Stomach (tissue), 9 donors: ENCODE measurements around the gene KCNAB1. TPM values are rescaled to one million over a fixed set of nuclear protein-coding genes. Genes with fewer than 3 reads are reported as not detected.

Experiments used
- DNase-seq, 2 donors: peaks; one replicate each; pipeline versions ENCODE4 v3.0.0 to v3.0.0-alpha.2; 2013 to 2019
- H3K27ac ChIP-seq, 5 donors: fragments of 200-600 bp in 4 of 5; sonication (generic) in 4 of 5; one replicate each; pipeline ENCODE4 v1.5.1; 2013 to 2019; ENCODE audit warnings: mild to moderate bottlenecking in 1 of 5, moderate library complexity in 1 of 5
- H3K27me3 ChIP-seq, 3 donors: fragments of 200-600 bp; sonication (generic); one replicate each; pipeline ENCODE4 v1.5.1; 2017 to 2019; ENCODE audit warnings: mixed run types in 1 of 3
- H3K36me3 ChIP-seq, 4 donors: fragments of 200-600 bp; sonication (generic); 1 replicate in 3 of 4; 2 replicates in 1 of 4; pipeline ENCODE4 v1.5.1; 2016 to 2019
- H3K4me1 ChIP-seq, 4 donors: fragments of 200-600 bp; sonication (generic); one replicate each; pipeline ENCODE4 v1.5.1; 2016 to 2019
- H3K4me3 ChIP-seq, 4 donors: fragments of 200-600 bp; sonication (generic) in 3 of 4; one replicate each; pipeline ENCODE4 v1.5.1; 2016 to 2019; ENCODE audit warnings: mild to moderate bottlenecking in 1 of 4
- H3K9me3 ChIP-seq, 4 donors: fragments of 200-600 bp; sonication (generic); one replicate each; pipeline ENCODE4 v1.5.1; 2016 to 2019
- EP300 ChIP-seq: sonication (generic); formaldehyde crosslinking; IDR thresholded peaks from one replicate; pipeline ENCODE4 v1.6.1; 2017; ENCODE audit warnings: antibody characterized with exemption
- POLR2A ChIP-seq, 4 donors: fragments of 450-650 bp; IDR thresholded peaks; one replicate each; pipeline ENCODE4 v1.6.1; 2016; ENCODE audit warnings: antibody characterized with exemption in 4 of 4, control low read depth in 2 of 4, mild to moderate bottlenecking in 1 of 4, moderate library complexity in 1 of 4
- POLR2AphosphoS5 ChIP-seq, 3 donors: sonication (generic); formaldehyde crosslinking; IDR thresholded peaks; one replicate each; pipeline ENCODE4 v1.6.1; 2016; ENCODE audit warnings: antibody characterized with exemption in 3 of 3
- WGBS, 5 donors: extraction: QIAGEN DNeasy Blood & Tissue Kit in 3 of 5; methylation state at CpG; one replicate each; pipeline versions ENCODE4 v1.1.5 to v1.1.7; 2013 to 2018; 5-methylcytosine and 5-hydroxymethylcytosine counted together
- intact Hi-C: fragments of 100-400 bp; cut with DNase I; formaldehyde crosslinking; loops from one replicate; pipeline ENCODE4 v1.15.1; 2023; ENCODE audit warnings: low total_unique reads
- polyA plus RNA-seq, 3 donors: library from polyadenylated mRNA; stranded (reverse); fragments of 200-250 nt; gene quantifications; one replicate each; pipeline ENCODE4 v1.2.3, GENCODE V29; 2013
- total RNA-seq, 5 donors: library from RNA; depleted of rRNA; stranded (reverse); fragments of >200 nt; gene quantifications; one replicate each; pipeline versions ENCODE4 v1.1.0 to v1.2.3, GENCODE V29; 2014 to 2016
- TF ChIP-seq, protein P1 (sequence below), 7 experiments: fragments of 450-650 bp in 4 of 7; fragments of 200-600 bp in 3 of 7; sonication (generic) in 3 of 7; IDR thresholded peaks; one replicate each; pipeline ENCODE4 v1.5.1; 2016 to 2019; ENCODE audit warnings: antibody characterized with exemption in 7 of 7, control low read depth in 2 of 7, mild to moderate bottlenecking in 1 of 7
- donor health status: healthy with polysubstance abuse.
- donor health status: Bipolar disorder and iron deficiency.
- donor health status: healthy.

KCNAB1 gene
- total and polyA plus RNA-seq, 8 donors = 0.12 to 3.8 (median 0.29) TPM; not detected in 2

DNA sequence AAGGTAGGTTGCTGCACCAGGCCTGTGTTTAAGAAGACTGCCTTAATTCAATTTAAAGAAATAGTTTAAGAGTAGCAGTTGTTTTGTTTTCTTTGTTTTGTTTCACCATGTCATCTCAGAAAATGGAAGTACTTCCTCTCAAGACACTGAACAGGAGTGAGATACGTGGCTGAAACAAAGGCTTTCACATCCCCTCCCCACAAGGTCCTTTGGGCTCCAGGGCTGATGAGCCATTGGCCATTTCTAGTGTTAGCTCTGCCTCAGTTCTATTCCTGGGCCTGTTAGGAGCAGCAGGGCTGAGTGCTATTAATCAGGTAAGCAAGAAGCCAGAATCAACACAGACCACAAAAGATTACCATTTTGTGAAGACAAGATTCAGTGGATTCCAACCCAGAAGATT lies 132.8 kb downstream of the KCNAB1 start:
- H3K27ac ChIP-seq = no peak overlapping the region
- no peaks in the 10 kb centered on the region for H3K4me1 ChIP-seq
- no peak for DNase-seq
- intact Hi-C loops = no loop called here
- no peaks in the 10 kb centered on the region for H3K36me3 ChIP-seq
- 71 to 81% (median 78%) methylated on average over 1 of the region's 1 CpG for WGBS, 5 donors
- H3K9me3 ChIP-seq = no peaks in the 10 kb centered on the region
- H3K27me3 ChIP-seq = no peaks in the 10 kb centered on the region
- no peak overlapping the region for H3K4me3 ChIP-seq
- TF ChIP-seq, protein P1, sequence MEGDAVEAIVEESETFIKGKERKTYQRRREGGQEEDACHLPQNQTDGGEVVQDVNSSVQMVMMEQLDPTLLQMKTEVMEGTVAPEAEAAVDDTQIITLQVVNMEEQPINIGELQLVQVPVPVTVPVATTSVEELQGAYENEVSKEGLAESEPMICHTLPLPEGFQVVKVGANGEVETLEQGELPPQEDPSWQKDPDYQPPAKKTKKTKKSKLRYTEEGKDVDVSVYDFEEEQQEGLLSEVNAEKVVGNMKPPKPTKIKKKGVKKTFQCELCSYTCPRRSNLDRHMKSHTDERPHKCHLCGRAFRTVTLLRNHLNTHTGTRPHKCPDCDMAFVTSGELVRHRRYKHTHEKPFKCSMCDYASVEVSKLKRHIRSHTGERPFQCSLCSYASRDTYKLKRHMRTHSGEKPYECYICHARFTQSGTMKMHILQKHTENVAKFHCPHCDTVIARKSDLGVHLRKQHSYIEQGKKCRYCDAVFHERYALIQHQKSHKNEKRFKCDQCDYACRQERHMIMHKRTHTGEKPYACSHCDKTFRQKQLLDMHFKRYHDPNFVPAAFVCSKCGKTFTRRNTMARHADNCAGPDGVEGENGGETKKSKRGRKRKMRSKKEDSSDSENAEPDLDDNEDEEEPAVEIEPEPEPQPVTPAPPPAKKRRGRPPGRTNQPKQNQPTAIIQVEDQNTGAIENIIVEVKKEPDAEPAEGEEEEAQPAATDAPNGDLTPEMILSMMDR (IDR thresholded peaks at IDR 0.05) = no peak
- TF ChIP-seq EP300 = no peak
- TF ChIP-seq POLR2A (IDR thresholded peaks at IDR 0.05) = no peak
- TF ChIP-seq POLR2AphosphoS5 (IDR thresholded peaks at IDR 0.05) = no peak

DNA sequence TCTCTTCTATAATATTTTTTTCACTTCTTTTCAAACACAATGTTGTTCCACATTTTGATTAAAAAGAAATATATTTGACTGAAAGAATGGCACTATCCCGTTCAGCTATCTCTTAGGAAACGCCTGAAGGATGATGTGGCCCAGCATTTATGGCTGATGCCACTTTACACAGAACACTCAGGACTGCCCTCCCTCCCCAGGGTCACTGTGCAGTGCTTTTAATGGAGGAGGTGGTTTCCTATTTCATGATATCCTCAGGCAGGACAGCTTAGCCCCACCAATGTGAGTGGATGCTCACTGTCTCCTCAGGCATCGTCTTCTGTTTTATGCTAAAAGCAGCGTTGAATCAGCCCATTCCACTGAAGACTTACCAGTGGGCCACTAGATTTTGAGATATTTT lies 135.9 kb downstream of the KCNAB1 start:
- intact Hi-C loops = no loop called here

DNA sequence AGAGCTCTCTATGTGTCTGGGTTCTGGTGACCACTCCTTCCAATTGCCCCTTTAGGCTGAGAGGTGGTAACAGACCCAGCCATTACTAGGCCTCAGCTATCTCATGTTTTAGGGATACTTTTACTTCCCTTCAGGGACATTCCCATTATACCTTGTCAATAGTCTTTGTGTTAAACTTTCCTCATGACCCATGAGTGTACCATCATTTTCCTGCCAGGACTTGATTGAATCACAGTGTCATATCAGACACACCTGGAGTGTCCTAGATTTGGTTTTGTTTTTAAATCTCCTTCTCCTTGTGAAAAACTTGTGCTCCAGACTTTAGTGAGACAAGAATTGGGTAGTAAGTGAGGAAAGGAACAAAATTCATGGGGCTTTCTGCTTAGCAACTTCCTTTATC lies 136.6 kb downstream of the KCNAB1 start:
- no peak overlapping the region for H3K27ac ChIP-seq
- intact Hi-C loops = no loop called here
- H3K4me1 ChIP-seq = no peaks in the 10 kb centered on the region
- no peaks in the 10 kb centered on the region for H3K9me3 ChIP-seq
- H3K27me3 ChIP-seq = no peaks in the 10 kb centered on the region
- TF ChIP-seq POLR2AphosphoS5 (IDR thresholded peaks at IDR 0.05) (no peak), EP300 (no peak), POLR2A (IDR thresholded peaks at IDR 0.05) (no peak)
- TF ChIP-seq, protein P1 (IDR thresholded peaks at IDR 0.05) = no peak
- no peak overlapping the region for H3K4me3 ChIP-seq
- no peak for DNase-seq
- H3K36me3 ChIP-seq = no peaks in the 10 kb centered on the region

More for the DNA sequence above, 135.9 kb downstream of the KCNAB1 start:
- H3K27me3 ChIP-seq = no peaks in the 10 kb centered on the region
- no peak for DNase-seq
- no peaks in the 10 kb centered on the region for H3K4me1 ChIP-seq
- H3K9me3 ChIP-seq = no peaks in the 10 kb centered on the region
- WGBS, 5 donors = 83 to 88% (median 86%) methylated on average over 4 of the region's 4 CpGs
- no peak for TF ChIP-seq EP300
- no peak for TF ChIP-seq POLR2AphosphoS5 (IDR thresholded peaks at IDR 0.05)
- TF ChIP-seq POLR2A (IDR thresholded peaks at IDR 0.05) = no peak
- TF ChIP-seq, protein P1 (IDR thresholded peaks at IDR 0.05) = no peak
- H3K4me3 ChIP-seq = no peak overlapping the region
- no peaks in the 10 kb centered on the region for H3K36me3 ChIP-seq
- no peak overlapping the region for H3K27ac ChIP-seq

DNA sequence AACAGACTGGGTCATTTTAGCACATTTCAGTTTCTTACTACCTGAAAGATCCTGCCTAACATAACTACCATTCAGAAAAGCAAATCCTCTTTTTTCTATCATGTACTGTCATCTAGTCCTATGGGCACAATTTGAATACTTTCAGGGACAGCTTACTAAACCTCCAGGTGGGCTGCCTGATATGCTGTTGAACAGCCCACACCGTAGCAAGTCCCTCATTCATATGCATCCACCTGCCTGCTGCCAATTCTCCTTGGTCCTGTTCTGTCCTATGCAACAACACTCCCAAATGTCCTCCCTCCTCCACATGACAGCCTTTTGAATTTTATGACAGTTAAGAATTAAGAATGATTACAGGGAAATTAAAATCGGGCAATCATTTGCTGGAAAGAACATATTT lies 137.9 kb downstream of the KCNAB1 start:
- Histone ChIP-seq H3K9me3 (no peaks in the 10 kb centered on the region), H3K27ac (no peak overlapping the region), H3K4me1 (no peaks in the 10 kb centered on the region), H3K4me3 (no peak overlapping the region), H3K36me3 (no peaks in the 10 kb centered on the region), H3K27me3 (no peaks in the 10 kb centered on the region)
- 86 to 94% (median 90%) methylated on average over 2 of the region's 2 CpGs for whole genome bisulfite sequencing, 5 donors
- intact Hi-C loops = no loop called here
- DNase-seq = no peak
- TF ChIP-seq POLR2AphosphoS5 (IDR thresholded peaks at IDR 0.05) (no peak), EP300 (no peak), POLR2A (IDR thresholded peaks at IDR 0.05) (no peak)
- TF ChIP-seq, protein P1 (IDR thresholded peaks at IDR 0.05) = no peak
